ENCODE measurements around the gene ZBTB45. TPM values are rescaled to one million over a fixed set of nuclear protein-coding genes. Genes with fewer than 3 reads are reported as not detected.

The ZBTB45 gene
- total and polyA plus RNA-seq, 2 donors (not counting 1 experiment from before 2014, with no cell fraction given), result 12.6 to 20.9 TPM

DNA sequence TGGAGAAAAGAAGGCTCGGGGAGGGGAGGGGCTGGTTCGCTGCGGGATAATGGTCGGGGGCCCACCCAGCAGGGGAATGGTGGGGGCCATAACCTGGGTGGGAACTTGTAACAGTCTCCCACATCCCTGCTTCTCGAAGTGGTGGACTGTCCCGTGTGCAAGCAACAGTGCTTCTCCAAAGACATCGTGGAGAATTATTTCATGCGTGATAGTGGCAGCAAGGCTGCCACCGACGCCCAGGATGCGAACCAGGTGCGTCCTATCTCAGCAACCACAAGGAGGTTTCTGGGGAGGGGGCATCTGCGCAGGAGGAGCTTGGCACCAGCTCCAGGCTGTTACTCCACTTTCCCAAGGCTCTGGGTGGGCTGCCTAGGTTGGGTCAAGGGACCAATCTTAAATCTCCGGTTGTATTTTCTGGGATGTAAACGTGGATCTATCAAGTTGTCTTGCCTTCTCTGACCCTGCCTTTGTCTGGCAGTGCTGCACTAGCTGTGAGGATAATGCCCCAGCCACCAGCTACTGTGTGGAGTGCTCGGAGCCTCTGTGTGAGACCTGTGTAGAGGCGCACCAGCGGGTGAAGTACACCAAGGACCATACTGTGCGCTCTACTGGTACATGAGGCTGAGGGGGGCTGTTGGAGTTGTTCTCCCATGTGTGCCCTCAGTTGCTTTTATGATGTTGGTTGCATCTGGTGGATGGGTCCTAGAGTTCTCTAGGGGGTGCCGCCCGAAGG, 25.8 kb upstream of the ZBTB45 start:
- 10% methylated on average over 21 of the region's 21 CpGs for WGBS (ENCODE audit: insufficient coverage)
- H3K4me3 ChIP-seq (ENCODE audit: control extremely low read depth in 1 of 5, extremely low read depth in 1 of 5, insufficient read depth in 1 of 5, low read depth in 2 of 5, low read length in 4 of 5), result peak overlapping the region; percentile 64 to 86 (median 70)
- POLR2A ChIA-PET, result interaction anchor here (0.5 to 3.4 kb wide), 3 partner anchors 9 to 40 kb away, joined by 3 to 30 read pairs (median 29); partner anchors contain the start of genes CHMP2A and ZBTB45
- CTCF ChIA-PET, result interaction anchor here (0.8 to 3.1 kb wide), 3 partner anchors 9 to 25 kb away, joined by 3 to 24 read pairs (median 13); partner anchors contain the start of genes CHMP2A and ZBTB45
- H4K20me1 ChIP-seq (ENCODE audit: control insufficient read depth, insufficient read depth, low read length, poor library complexity, severe bottlenecking), result peaks cover 58% of the 10 kb centered on the region
- no peak overlapping the region for H2AFZ ChIP-seq (ENCODE audit: insufficient read depth, low read depth, low read length, poor library complexity, severe bottlenecking)
- DNase-seq, result no peak
- Mint-ChIP-seq H3K4me1 (peaks cover 27% of the 10 kb centered on the region), H3K9me3 (ENCODE audit: insufficient read depth) (no peaks in the 10 kb centered on the region), H3K27me3 (peaks cover 8% of the 10 kb centered on the region), H3K27ac (peak overlapping the region; percentile 90), H3K4me3 (peak overlapping the region; percentile 92)
- peaks cover 0 to 49% of the 10 kb centered on the region in 2 experiments for H3K36me3 ChIP-seq (replicated peaks in 1 of 2; ENCODE audit: control extremely low read depth in 1 of 2, control insufficient read depth in 1 of 2, extremely low read depth in 1 of 2, insufficient read depth in 2 of 2, low read length in 1 of 2)
- H3K27ac ChIP-seq (ENCODE audit: low read length in 2 of 2), result peak overlapping the region in 1 of 2 donors; percentile 52
- H3K4me1 ChIP-seq (ENCODE audit: control insufficient read depth in 2 of 2, insufficient read depth in 2 of 2, low read length in 2 of 2), result peaks cover 17 to 31% of the 10 kb centered on the region in 2 donors
- H3K9me3 ChIP-seq (ENCODE audit: control extremely low read depth in 1 of 3, control insufficient read depth in 2 of 3, insufficient read depth in 1 of 3, low read length in 2 of 3), result no peaks in the 10 kb centered on the region
- H3K9ac ChIP-seq (ENCODE audit: low read length), result peak overlapping the region; percentile 71
- H3K79me2 ChIP-seq (ENCODE audit: control insufficient read depth, insufficient read depth, low read length), result peaks cover 49% of the 10 kb centered on the region
- peak overlapping the region; percentile 96 for H3K4me2 ChIP-seq (replicated peaks; ENCODE audit: low read depth, low read length, poor library complexity, severe bottlenecking)
- intact Hi-C loops (cut with micrococcal nuclease), result loop anchor here (2.0 kb wide), 1 partner anchor 79 kb away; the partner anchor contains the start of gene ZNF324
- H3K27me3 ChIP-seq (replicated peaks in 1 of 4; ENCODE audit: control extremely low read depth in 1 of 4, control insufficient read depth in 3 of 4, insufficient read depth in 4 of 4, low read length in 3 of 4), result peaks cover 0 to 7% (median 0%) of the 10 kb centered on the region in 4 experiments
- no peak for ATAC-seq (ENCODE audit: low read depth)
- TF ChIP-seq, protein P1, sequence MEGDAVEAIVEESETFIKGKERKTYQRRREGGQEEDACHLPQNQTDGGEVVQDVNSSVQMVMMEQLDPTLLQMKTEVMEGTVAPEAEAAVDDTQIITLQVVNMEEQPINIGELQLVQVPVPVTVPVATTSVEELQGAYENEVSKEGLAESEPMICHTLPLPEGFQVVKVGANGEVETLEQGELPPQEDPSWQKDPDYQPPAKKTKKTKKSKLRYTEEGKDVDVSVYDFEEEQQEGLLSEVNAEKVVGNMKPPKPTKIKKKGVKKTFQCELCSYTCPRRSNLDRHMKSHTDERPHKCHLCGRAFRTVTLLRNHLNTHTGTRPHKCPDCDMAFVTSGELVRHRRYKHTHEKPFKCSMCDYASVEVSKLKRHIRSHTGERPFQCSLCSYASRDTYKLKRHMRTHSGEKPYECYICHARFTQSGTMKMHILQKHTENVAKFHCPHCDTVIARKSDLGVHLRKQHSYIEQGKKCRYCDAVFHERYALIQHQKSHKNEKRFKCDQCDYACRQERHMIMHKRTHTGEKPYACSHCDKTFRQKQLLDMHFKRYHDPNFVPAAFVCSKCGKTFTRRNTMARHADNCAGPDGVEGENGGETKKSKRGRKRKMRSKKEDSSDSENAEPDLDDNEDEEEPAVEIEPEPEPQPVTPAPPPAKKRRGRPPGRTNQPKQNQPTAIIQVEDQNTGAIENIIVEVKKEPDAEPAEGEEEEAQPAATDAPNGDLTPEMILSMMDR (IDR thresholded peaks at IDR 0.05), result no peak
- no peak for TF ChIP-seq EZH2 (IDR thresholded peaks at IDR 0.05; ENCODE audit: borderline replicate concordance, insufficient read depth, low read depth, low read length, poor library complexity, severe bottlenecking)
